ENCODE results near the gene FAM81A.
"Not testable (repeated sequence)": the region's sequence is repeated elsewhere in the genome, so short reads cannot be mapped to it uniquely, and the experiment has no call there.

FAM81A gene

GRCh38 chr15:59428898-59429297 lies 9.1 kb upstream of the FAM81A start:
- DNase-seq = not testable (repeated sequence)

GRCh38 chr15:59432389-59432788 lies 5.6 kb upstream of the FAM81A start:
- no peak for DNase-seq

- DNase-seq = no peak
Observed at GRCh38 chr15:59434481-59434880, 3.5 kb upstream of the FAM81A start.

- DNase-seq = no peak
Observed at GRCh38 chr15:59436774-59437141, 1.2 kb upstream of the FAM81A start.

GRCh38 chr15:59437142-59437816 lies 707 bp upstream of the FAM81A start:
- DNase-seq = no peak

- no peak for DNase-seq
Observed at GRCh38 chr15:59438625-59439290, 772 bp downstream of the FAM81A start.

- no peak for DNase-seq
Observed at GRCh38 chr15:59439576-59439975, 1.6 kb downstream of the FAM81A start.

- no peak for DNase-seq
Observed at GRCh38 chr15:59443341-59444072, 5.5 kb downstream of the FAM81A start.

GRCh38 chr15:59444081-59444835 lies 6.3 kb downstream of the FAM81A start:
- no peak for DNase-seq

GRCh38 chr15:59444980-59445545 lies 7.1 kb downstream of the FAM81A start:
- DNase-seq = no peak

GRCh38 chr15:59446232-59446957 lies 8.4 kb downstream of the FAM81A start:
- DNase-seq = no peak

- DNase-seq = peak; percentile 22 to 25
Observed at GRCh38 chr15:59447367-59447766, 9.4 kb downstream of the FAM81A start.

GRCh38 chr15:59448871-59449270 lies 10.9 kb downstream of the FAM81A start:
- DNase-seq = no peak

- DNase-seq = no peak
Observed at GRCh38 chr15:59453474-59454215, 15.7 kb downstream of the FAM81A start.

- DNase-seq = no peak
Observed at GRCh38 chr15:59456114-59456513, 18.1 kb downstream of the FAM81A start.

GRCh38 chr15:59457103-59457502 lies 19.1 kb downstream of the FAM81A start:
- no peak for DNase-seq

GRCh38 chr15:59461521-59461920 lies 23.5 kb downstream of the FAM81A start:
- DNase-seq = no peak

- DNase-seq = peak; percentile 10 to 27
Observed at GRCh38 chr15:59473226-59473625, 35.2 kb downstream of the FAM81A start.

- DNase-seq = not testable (repeated sequence)
Observed at GRCh38 chr15:59475161-59475560, 37.2 kb downstream of the FAM81A start.

- no peak for DNase-seq
Observed at GRCh38 chr15:59484399-59484798, 46.4 kb downstream of the FAM81A start.

- no peak for DNase-seq
Observed at GRCh38 chr15:59485036-59485435, 47.0 kb downstream of the FAM81A start.

Measured in inflammatory macrophage treated with lipopolysaccharide for 1 hour (primary cell).